GM18951 (cell line): Measurements from ENCODE around the gene TPSB2.
"Not testable (repeated sequence)": the region's sequence is repeated elsewhere in the genome, so short reads cannot be mapped to it uniquely, and the experiment has no call there.

Source experiments
- POLR2A ChIP-seq: IDR thresholded peaks from 4 replicates; pipeline ENCODE4 v1.6.1; 2011; ENCODE audit warnings: mild to moderate bottlenecking; ENCODE audit not compliant: insufficient read length, insufficient read depth; ENCODE audit errors: extremely low read depth
- in situ Hi-C: fragments of 300-500 bp; cut with MboI; formaldehyde crosslinking; loops from one replicate; pipeline ENCODE4 v1.12.0; 2022; ENCODE audit warnings: low sequenced_read_pairs, mixed read lengths, inconsistent platforms; ENCODE audit not compliant: unreplicated experiment

Gene TPSB2

GRCh38 chr16:1237990-1238389, 8.0 kb upstream of the TPSB2 start:
- in situ Hi-C loops, result no loop called here
- no peak for TF ChIP-seq POLR2A

DNA sequence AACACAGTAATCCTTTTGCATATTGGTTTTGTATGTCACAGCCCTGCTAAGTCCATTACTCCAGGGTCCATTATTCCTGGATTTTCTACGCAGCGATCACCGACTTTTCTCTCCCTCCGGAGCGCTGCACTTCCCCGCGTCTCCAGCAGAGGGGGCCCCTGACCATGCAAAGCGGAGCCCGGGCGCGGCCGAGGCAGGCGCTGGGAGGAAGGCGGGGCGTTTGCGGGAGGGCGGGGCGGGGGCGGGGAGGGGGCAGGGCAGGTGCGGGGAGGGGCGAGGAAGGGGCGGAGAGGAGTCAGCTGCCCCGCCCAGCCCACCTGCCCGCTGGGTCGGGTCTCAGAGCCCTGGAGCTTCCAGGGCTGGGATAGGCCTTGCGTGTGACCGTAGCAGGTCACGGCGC, 6.7 kb upstream of the TPSB2 start:
- in situ Hi-C loops, result not testable (repeated sequence)

DNA sequence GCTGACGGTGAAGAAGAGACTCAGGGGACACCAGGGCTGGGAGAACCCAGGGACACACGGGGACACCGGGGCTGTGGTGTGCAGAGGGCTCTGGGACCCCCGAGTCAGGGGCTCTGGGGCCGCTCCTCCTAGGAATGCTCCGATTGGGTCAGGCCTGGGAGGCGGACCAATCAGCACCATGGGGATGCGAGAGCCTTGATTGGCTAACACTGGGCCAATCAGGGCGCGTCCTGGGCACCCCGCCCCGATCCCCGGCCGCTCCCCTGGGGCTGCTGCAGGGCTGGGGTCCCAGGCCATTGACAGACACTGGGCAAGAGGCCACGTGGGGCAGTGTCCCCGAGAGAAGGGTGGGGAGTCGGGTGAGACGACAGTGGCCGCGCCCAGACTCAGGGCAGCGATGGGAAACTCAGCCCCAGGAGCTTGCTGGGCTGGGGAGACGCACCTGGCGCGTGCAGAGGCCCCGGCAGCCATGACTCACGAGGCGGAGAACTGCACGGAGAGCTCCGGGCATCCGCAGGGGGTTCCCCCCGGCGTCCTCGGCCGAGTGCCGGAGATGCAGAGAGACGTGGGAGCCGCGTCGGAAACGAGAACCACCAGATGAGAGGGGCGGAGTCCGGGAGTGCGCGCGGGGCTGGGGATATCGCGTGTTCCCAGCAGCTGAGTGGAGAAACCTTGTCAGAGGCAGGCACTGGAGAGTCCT, 2.2 kb upstream of the TPSB2 start:
- in situ Hi-C loops, result not testable (repeated sequence)

GRCh38 chr16:1231301-1231700, 1.3 kb upstream of the TPSB2 start:
- in situ Hi-C loops, result not testable (repeated sequence)

GRCh38 chr16:1230471-1231212, 658 bp upstream of the TPSB2 start:
- in situ Hi-C loops, result not testable (repeated sequence)

DNA sequence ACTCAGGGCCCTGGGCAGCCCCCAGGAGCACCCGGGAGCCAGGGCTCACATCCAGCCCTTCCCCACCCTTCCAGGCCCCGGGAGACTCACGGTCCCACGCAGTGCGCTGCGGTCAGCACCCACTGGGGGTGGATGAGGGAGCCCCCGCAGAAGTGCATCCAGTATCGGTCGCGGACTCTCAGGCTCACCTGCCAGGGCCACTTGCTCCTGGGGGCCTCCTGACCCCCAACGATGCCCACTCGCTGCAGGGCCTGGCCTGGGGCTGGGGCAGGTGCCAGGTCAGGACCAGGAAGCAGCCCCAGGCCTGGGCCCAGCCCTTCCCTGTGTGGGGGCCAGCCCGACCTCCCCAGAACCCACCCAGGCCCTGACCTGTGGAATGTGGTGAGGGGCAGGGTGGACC, 508 bp downstream of the TPSB2 start:
- in situ Hi-C loops, result not testable (repeated sequence)

DNA sequence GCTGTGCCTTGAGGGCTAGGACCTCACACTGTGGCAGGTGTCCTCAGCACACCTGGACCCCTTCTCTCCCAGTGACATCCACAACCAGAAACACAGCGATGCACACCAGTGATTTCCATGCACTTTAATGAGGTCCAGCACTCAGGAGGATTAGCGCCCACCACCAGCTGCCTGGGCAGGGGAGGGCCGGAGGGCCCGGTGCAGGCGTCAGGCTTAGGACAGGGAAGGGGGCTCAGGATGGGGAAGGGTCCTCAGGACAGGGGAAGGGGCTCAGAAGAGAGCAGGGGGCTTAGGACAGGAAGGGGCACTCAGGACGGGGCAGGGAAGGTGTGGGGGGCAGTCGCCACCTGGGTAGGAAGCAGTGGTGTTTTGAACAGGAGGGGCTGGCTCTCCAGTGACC, 1.8 kb downstream of the TPSB2 start:
- in situ Hi-C loops, result not testable (repeated sequence)

DNA sequence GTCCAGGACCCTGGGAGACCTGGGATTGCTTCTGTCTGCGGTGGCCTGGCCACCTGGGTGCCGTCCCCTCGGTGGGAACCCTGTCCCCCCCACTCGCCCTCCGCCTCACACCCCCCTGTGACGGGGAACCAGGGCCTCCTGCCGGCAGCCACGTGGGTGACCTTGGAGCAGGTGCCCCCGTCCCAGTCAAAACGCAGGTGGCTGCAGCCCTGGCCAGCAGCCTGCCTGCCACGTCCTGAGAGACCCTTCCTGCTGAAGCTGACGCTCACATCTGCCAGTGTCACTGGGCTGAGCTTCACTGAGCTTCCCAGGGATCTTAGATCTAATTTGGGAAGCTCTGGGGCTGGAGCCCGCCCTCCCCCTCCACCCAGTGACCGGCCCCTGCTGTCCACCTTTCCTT, 3.3 kb downstream of the TPSB2 start:
- in situ Hi-C loops, result not testable (repeated sequence)

DNA sequence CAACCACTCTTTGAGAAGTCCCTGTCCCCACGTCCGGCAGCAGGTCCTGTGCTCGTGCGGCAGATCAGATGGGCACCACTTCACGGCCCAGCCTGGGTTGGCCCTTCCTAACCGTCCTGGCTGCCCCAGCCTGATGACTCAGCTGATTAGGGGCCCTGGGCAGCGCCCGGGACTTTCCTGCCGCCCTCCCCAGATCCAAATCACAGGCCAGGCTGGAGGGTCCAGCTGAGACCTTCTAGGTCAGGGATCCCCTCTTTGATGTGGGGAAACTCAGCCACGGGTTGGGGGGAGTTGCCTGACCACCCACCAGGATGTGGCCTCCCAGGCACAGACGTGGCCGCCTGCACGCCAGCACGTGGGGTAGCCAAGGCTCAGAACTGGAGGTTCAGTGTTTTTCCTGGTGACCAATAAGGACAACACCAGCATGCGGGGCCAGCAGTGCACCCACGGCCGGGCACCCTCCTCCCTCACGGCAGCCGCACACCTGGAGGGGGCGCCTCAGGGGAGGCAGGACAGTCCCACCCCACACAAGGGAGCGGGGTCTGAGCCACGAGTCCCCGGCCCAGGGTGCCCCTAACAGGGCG, 4.2 kb downstream of the TPSB2 start:
- in situ Hi-C loops, result not testable (repeated sequence)

DNA sequence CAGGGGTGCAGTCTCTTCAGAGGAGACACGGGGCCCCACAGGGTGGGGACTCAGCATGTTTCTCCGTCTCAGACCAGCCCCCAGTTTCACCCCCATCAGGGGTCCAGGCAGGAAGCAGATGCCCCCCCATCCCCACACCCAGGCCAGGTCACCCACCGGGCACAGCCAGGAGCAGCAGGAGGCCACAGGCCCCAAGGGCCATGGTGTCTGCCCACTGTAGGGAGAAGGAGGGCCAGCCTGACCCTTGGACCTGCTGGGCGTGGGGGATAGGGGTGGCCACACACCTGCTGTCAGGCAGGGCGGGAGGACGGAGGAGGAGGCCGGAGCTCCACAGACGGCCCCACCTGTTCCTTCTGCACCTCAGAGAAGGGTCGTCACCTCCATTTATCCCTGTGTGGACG, 4.9 kb downstream of the TPSB2 start, which contains the start of gene TPSG1:
Gene TPSG1 (minus strand): TSS at position 218 of the 401 bp plus-strand sequence. CDS start 16 bp downstream, at position 202.
- in situ Hi-C loops, result no loop called here
- TF ChIP-seq POLR2A, result no peak

DNA sequence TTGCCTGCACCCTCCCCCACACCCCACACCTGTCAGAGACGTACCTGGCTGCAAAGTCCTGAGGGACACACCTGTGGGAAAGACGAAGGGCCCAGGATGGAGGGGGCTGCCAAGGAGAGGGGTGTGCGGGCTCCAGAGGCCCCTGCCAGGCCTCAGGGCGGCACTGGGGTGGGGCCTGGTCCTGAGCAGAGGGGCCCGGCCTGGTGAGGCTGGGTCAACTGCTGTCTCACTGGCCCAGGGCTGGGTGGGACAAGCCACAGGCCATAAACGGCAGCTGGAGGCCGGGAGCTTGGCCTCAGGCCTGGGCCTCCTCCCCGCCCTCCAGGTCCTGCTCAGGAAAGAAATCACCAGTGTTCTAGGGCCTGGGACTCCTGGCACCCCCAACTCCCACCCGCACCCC, 5.4 kb downstream of the TPSB2 start:
- in situ Hi-C loops, result no loop called here
- TF ChIP-seq POLR2A, result no peak

DNA sequence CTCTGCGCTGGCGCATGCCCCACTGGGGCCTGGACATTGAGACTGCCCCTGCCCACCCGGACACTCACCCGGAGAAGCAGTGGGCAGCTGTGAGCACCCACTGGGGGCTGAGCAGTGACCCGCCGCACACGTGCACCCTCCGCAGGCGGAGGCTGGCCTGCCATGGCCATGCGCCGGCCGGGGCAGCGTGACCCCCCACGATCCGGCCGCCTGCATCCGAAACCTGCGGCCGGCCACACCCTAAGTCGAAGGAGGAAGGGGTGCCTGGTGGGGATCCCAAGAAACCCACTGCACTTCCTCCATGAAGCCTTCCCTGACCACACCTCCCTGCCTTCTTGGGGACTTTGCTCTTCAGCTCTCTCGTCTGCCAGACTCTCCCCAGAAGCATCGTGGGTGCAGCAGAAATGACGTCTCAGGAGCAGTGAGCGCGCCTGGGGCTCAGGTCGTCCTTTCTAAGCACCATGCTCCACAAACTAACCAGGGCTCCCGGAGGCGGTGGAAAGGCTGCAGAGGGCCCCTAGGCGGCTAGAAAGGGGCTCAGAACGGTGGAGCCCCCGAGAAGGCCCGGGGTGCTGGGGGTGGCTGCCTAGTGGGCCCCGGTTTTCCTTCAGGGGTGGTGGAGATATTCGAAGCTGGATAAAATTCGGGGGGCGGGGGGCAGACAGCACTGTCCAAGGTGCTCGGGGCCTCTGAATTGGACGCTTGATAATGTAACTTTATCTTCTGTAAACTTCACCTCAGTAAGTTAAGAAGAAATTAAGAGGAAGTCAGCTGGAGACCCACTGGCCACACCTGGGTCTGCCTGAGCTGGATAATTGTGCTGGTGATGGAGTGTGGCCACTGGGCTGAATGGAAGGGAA, 6.4 kb downstream of the TPSB2 start:
- in situ Hi-C loops, result no loop called here
- no peak for TF ChIP-seq POLR2A

DNA sequence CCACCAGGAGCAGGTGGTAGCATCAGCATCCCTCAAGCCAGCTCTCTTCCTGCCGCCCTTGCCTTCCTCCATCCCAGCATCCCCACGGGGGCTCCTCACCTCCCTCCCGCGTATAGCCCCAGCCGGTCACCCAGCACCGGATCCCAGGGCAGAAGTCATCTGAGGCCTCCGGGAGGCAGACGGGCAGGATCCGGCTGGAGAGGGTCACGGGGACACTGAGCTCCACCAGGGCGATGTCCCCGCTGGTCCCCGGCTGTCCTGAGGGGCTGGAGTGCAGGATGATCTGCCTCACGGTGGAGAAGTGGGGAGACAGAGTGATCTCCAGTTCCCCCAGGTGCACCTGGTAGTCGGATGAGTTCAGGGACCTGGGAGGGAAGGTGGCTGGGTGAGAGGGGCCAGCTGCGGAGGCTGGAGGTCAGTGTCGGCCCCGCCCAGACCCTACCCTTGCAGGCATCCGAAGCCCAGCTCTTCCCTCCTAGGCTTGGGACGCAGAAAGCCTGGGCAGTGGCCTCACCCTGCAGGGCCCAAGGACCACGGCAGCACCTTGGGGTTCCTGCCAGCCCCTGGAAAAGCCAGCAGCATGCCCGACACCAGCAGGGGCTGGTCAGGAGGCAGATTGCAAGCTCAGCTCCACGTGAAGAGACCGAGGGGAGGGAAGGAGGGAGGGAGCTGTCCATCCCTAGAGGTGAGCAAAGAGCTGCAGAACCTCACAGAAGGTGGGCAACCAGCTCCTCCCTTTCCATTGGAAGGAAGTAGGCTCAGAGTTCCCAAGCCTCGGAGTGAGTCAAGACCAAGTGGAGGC, 7.2 kb downstream of the TPSB2 start:
- no peak for TF ChIP-seq POLR2A
- in situ Hi-C loops, result no loop called here
